Stimulated activated CD8-positive, alpha-beta memory T cell treated with anti-CD3 and anti-CD28 coated beads, Interleukin-7, amount 100 ng/mL, for 24 hours (primary cell): ENCODE results near the gene RPL5.
A peak's percentile ranks its signal among the peaks of the same experiment; 100 is the strongest.
"Not testable (repeated sequence)": the region's sequence is repeated elsewhere in the genome, so short reads cannot be mapped to it uniquely, and the experiment has no call there.

Experiments used
- DNase-seq: peaks from one replicate; pipeline ENCODE4 v3.0.0-alpha.2; 2020; ENCODE audit warnings: low read depth

RPL5 gene

GRCh38 chr1:92831762-92832536 is at the start of gene RPL5:
Gene RPL5, plus strand, starts transcription at chr1:92832040. Its CDS starts 75 bp downstream, at chr1:92832115.
- peak; percentile 92 for DNase-seq

GRCh38 chr1:92783550-92783949 is 48.3 kb upstream of the RPL5 start:
- not testable (repeated sequence) for DNase-seq

DNA sequence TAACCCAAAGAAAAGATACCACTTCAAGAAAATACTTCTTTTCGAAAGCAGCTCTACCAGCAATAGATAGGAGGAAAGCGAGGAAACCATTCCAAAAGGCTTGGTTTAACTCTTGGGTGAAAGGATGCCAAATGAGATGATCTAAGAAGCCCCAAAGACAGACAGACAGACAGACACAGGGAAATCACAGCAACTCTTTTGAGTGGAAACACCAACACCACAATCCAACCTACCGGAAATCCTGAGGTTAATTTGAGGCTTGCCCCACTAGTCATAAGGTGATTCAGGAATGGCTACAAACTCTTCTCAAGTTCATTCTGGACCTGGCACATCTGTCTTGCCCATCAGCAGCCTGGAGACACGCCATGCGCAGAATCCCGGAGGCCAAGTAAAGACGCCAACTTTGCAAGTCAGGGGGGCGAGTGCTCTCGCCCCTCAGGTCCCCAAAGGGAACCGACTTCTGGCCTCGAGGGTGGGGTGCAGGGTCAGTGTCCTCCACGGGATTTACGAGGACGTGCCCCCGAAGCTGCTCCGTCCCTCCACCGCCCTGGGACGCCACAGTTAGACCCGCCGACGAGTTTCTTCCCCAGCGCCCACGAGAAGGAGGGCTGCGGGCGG is 47.7 kb upstream of the RPL5 start:
- DNase-seq: no peak

- peak; percentile 45 for DNase-seq
These were observed 47.0 kb upstream of the RPL5 start, which contains the start of gene EVI5 for GRCh38 chr1:92784639-92785500. Gene EVI5, minus strand, starts transcription at chr1:92785108. Its CDS starts 48,562 bp downstream, at chr1:92736546.

- DNase-seq: no peak
These were observed 45.5 kb upstream of the RPL5 start for GRCh38 chr1:92786111-92786901.

GRCh38 chr1:92790081-92790480 is 41.8 kb upstream of the RPL5 start:
- DNase-seq: no peak

DNA sequence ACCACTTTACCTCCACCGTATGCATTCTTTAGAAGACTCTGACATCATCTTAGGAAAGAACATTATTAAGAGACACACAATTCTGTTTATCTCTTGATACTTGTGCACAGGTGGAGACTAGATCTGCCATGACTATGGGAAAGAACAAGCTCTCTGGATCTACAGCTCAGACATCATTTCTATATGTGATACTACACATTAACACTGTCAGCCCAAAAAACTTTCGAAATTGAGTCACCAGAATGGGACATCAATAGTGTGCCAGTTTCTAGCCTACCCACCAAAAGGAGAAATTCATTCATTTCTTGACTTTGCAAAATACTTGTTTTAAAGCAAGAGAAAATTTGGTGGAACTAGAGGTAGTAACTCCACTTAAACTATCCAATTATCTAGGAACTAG is 41.0 kb upstream of the RPL5 start:
- DNase-seq: no peak

GRCh38 chr1:92791487-92792066 is 40.3 kb upstream of the RPL5 start:
- DNase-seq: no peak

- no peak for DNase-seq
These were observed 39.5 kb upstream of the RPL5 start for GRCh38 chr1:92792340-92792782.

- no peak for DNase-seq
These were observed 36.7 kb upstream of the RPL5 start for GRCh38 chr1:92795166-92795565.

- DNase-seq: no peak
These were observed 34.5 kb upstream of the RPL5 start for GRCh38 chr1:92797297-92797696.

DNA sequence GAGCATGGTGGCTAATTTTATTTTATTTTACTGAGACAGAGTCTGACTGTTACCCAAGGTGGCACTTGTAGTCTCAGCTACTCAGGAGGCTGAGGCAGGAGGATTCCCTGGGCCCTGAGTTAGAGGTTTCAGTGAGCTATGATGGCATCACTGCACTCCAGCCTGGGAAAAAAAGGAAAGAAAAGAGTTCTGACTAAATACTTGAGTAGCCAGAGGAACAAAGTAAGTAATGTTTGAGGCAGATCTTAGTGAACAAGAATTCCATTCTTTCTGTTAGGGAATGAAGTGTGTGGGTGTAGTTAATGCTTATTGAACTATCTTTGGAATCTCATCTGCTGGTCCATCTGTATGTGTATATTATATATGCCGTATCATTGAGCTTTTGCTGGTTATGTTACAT is 33.9 kb upstream of the RPL5 start:
- no peak for DNase-seq

DNA sequence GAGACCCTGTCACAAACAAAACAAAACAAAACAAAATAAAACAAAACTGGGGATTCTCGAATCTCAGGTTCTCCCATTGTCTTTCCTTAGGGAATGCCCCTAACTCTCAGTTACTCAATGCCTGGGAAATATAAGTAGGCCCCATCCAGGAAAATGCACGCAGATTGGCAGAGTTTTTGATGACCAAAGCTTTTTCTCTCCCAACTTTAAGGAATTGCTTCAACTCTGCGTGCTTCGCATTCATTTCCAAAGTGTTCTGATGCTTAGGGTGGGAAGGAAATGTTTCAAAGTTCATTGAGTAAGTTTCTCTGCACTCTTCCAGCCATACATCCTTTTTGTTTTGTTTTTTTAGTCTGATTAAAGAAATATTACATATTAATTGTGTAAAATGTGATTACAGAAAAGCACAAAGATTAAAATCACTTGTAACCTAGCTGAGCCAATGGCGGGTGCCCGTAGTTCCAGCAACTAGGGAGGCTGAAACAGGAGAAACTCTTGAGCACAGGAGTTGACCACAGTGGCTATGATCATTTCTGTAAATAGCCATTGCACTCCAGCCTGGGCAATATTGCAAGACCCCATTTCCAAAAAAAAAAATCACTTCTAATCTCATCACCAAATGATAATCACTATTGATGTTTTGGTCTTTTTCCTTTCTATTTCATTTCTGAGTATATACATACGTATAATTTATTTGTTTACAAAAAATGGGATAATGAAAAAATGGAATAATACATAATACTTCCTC is 28.5 kb upstream of the RPL5 start:
- DNase-seq: no peak

GRCh38 chr1:92804721-92805201 is 27.1 kb upstream of the RPL5 start:
- no peak for DNase-seq

GRCh38 chr1:92805216-92805615 is 26.6 kb upstream of the RPL5 start:
- no peak for DNase-seq

DNA sequence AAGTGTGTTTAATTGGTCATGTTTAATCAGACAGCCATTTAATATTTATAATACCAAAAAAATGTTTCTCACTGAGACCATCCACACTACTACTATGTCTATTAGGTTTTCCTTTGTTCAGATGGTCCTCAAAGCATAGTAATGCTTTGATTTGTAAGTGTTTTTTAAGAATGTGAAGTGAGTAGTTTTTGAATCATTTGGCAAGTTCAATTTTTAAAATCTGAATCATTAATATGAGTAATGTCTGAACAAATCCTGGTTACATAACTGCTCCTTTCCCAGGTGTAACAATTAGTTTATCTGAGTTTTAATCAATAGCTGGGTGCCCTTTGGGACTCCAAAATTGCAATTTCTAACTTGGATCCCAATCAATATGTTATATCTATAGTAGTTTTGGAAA is 23.5 kb upstream of the RPL5 start:
- no peak for DNase-seq

- DNase-seq: no peak
These were observed 15.1 kb upstream of the RPL5 start for GRCh38 chr1:92816732-92817131.

DNA sequence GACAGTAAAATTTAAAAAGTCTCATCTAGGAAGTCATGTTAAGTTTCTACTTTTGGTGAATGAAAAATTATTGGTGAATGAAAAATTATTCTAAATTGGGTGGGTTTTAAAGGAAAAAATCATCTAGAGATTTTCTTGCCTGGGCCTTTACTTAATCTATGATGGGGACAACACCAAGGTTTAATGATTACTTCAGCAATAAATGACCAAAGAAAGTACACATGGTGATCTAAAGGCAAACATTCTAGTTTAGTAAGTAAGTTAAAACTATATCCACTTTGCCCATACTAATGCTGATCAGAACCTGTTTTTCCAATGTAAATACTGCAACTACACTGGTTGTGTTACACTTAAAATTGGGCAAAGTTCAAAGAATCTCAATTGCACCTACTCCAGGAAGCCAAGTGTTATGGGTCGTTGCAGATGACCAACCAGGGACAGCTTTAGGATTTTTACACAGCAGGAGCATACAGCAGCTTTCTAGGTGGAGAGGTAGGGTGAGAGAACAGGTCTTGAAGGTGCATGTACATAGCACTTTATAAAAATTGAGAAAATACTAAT is 14.6 kb upstream of the RPL5 start:
- DNase-seq: no peak

- DNase-seq: no peak
These were observed 13.7 kb upstream of the RPL5 start for GRCh38 chr1:92817986-92818764.
